SK-N-SH (cell line): ENCODE results near the gene EFS.

ENCODE experiments used
- EP300 ChIP-seq, 2 experiments: IDR thresholded peaks; 2 replicates each; pipeline versions ENCODE4 v1.4.0 to v1.6.1; 2012; ENCODE audit warnings: borderline replicate concordance in 1 of 2, low read depth in 1 of 2, low read length in 1 of 2
- NRF1 ChIP-seq: IDR thresholded peaks from 2 replicates; pipeline ENCODE4 v1.6.1; 2012; ENCODE audit warnings: low read depth, mild to moderate bottlenecking, low read length
- POLR2AphosphoS5 ChIP-seq: IDR thresholded peaks from 2 replicates; pipeline ENCODE4 v1.6.1; 2012; ENCODE audit warnings: low read depth, low read length
- RCOR1 ChIP-seq: fragments of 150-350 bp; IDR thresholded peaks from 2 replicates; pipeline ENCODE4 v1.6.1; 2017; ENCODE audit warnings: antibody characterized with exemption, low read length
- REST ChIP-seq: IDR thresholded peaks from 2 replicates; pipeline ENCODE4 v1.6.1; 2012; ENCODE audit warnings: mild to moderate bottlenecking, low read depth, low read length, moderate library complexity
- RFX5 ChIP-seq: IDR thresholded peaks from 2 replicates; pipeline ENCODE4 v1.6.1; 2012; ENCODE audit warnings: mild to moderate bottlenecking, improper control_type of control experiment, low read length
- SMC3 ChIP-seq: IDR thresholded peaks from 2 replicates; pipeline ENCODE4 v1.6.1; 2012; ENCODE audit warnings: low read depth, low read length, improper control_type of control experiment
- YY1 ChIP-seq: IDR thresholded peaks from 2 replicates; pipeline ENCODE4 v1.4.0; 2012; ENCODE audit warnings: low read depth, mild to moderate bottlenecking
- ZBTB33 ChIP-seq: IDR thresholded peaks from 2 replicates; pipeline ENCODE4 v1.4.0; 2012; ENCODE audit warnings: low read depth, borderline replicate concordance
- TF ChIP-seq, protein P1 (sequence below): IDR thresholded peaks from 2 replicates; pipeline ENCODE4; 2012
- TF ChIP-seq, protein P2 (sequence below): fragments of 200-600 bp; sonication (generic); IDR thresholded peaks from 2 replicates; pipeline ENCODE4 v1.6.1; 2017; ENCODE audit warnings: antibody characterized with exemption, mild to moderate bottlenecking, moderate library complexity
- TF ChIP-seq, protein P3 (sequence below): fragments of 150-350 bp; IDR thresholded peaks from 2 replicates; pipeline ENCODE4 v1.6.1; 2016; ENCODE audit warnings: mild to moderate bottlenecking, low read depth, low read length

GRCh38 chr14:23361763-23362162, 3.2 kb downstream of the EFS start:
- TF ChIP-seq POLR2AphosphoS5 (no peak), SMC3 (no peak), EP300 (IDR thresholded peaks at IDR 0.05; ENCODE audit: borderline replicate concordance in 1 of 2, low read depth in 1 of 2, low read length in 1 of 2) (no peak), ZBTB33 (no peak), NRF1 (no peak), YY1 (no peak), RFX5 (no peak), REST (no peak), RCOR1 (no peak)
- TF ChIP-seq, protein P1, sequence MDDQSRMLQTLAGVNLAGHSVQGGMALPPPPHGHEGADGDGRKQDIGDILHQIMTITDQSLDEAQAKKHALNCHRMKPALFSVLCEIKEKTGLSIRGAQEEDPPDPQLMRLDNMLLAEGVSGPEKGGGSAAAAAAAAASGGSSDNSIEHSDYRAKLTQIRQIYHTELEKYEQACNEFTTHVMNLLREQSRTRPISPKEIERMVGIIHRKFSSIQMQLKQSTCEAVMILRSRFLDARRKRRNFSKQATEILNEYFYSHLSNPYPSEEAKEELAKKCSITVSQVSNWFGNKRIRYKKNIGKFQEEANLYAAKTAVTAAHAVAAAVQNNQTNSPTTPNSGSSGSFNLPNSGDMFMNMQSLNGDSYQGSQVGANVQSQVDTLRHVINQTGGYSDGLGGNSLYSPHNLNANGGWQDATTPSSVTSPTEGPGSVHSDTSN = no peak
- TF ChIP-seq, protein P2, sequence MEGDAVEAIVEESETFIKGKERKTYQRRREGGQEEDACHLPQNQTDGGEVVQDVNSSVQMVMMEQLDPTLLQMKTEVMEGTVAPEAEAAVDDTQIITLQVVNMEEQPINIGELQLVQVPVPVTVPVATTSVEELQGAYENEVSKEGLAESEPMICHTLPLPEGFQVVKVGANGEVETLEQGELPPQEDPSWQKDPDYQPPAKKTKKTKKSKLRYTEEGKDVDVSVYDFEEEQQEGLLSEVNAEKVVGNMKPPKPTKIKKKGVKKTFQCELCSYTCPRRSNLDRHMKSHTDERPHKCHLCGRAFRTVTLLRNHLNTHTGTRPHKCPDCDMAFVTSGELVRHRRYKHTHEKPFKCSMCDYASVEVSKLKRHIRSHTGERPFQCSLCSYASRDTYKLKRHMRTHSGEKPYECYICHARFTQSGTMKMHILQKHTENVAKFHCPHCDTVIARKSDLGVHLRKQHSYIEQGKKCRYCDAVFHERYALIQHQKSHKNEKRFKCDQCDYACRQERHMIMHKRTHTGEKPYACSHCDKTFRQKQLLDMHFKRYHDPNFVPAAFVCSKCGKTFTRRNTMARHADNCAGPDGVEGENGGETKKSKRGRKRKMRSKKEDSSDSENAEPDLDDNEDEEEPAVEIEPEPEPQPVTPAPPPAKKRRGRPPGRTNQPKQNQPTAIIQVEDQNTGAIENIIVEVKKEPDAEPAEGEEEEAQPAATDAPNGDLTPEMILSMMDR = no peak
- TF ChIP-seq, protein P3, sequence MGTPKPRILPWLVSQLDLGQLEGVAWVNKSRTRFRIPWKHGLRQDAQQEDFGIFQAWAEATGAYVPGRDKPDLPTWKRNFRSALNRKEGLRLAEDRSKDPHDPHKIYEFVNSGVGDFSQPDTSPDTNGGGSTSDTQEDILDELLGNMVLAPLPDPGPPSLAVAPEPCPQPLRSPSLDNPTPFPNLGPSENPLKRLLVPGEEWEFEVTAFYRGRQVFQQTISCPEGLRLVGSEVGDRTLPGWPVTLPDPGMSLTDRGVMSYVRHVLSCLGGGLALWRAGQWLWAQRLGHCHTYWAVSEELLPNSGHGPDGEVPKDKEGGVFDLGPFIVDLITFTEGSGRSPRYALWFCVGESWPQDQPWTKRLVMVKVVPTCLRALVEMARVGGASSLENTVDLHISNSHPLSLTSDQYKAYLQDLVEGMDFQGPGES = no peak
